CD14-positive monocyte (primary cell): ENCODE measurements around the gene MED17. TPM values are rescaled to one million over a fixed set of nuclear protein-coding genes. Genes with fewer than 3 reads are reported as not detected.

Experiments
- DNase-seq, 3 donors: peaks; one replicate each; pipeline ENCODE4 v3.0.0-alpha.2; 2011 to 2022
- H2AFZ ChIP-seq: 2 replicates; pipeline ENCODE4 v1.6.0; 2012; ENCODE audit warnings: mild to moderate bottlenecking, low read depth, low read length, inconsistent platforms; ENCODE audit not compliant: insufficient read depth, poor library complexity, severe bottlenecking
- H3K27ac ChIP-seq, 2 donors: 1 replicate in 1 of 2; 2 replicates in 1 of 2; pipeline ENCODE4 v1.5.1; 2012 to 2013; ENCODE audit warnings: low read length in 2 of 2, control low read depth in 1 of 2, inconsistent platforms in 1 of 2, low read depth in 1 of 2, mild to moderate bottlenecking in 1 of 2
- H3K27me3 ChIP-seq, 2 donors: one replicate each; pipeline versions ENCODE4 v1.6.0 to v1.6.1; 2011 to 2013; ENCODE audit warnings: low read length in 2 of 2; ENCODE audit not compliant: control insufficient read depth in 2 of 2, insufficient read depth in 2 of 2
- H3K36me3 ChIP-seq, 2 donors: replicated peaks in 1 of 2; 1 replicate in 1 of 2; 2 replicates in 1 of 2; pipeline versions ENCODE4 v1.5.1 to v1.6.1; 2012 to 2013; ENCODE audit warnings: low read length in 2 of 2, control low read depth in 1 of 2, inconsistent platforms in 1 of 2, mild to moderate bottlenecking in 1 of 2; ENCODE audit not compliant: insufficient read depth in 2 of 2, control insufficient read depth in 1 of 2
- H3K4me1 ChIP-seq, 2 donors: 1 replicate in 1 of 2; 2 replicates in 1 of 2; pipeline versions ENCODE4 v1.5.1 to v1.6.1; 2012 to 2013; ENCODE audit warnings: low read length in 2 of 2, control low read depth in 1 of 2, inconsistent platforms in 1 of 2, mild to moderate bottlenecking in 1 of 2, moderate library complexity in 1 of 2; ENCODE audit not compliant: insufficient read depth in 2 of 2, control insufficient read depth in 1 of 2
- H3K4me2 ChIP-seq: replicated peaks from 2 replicates; pipeline ENCODE3; 2012; ENCODE audit warnings: low read length, moderate library complexity, mild to moderate bottlenecking; ENCODE audit not compliant: poor library complexity, severe bottlenecking; ENCODE audit errors: extremely low read depth
- H3K4me3 ChIP-seq, 3 experiments: fragments of 200-600 bp in 1 of 3; sonication (generic) in 1 of 3; replicated peaks in 1 of 3; 1 replicate in 2 of 3; 2 replicates in 1 of 3; pipeline ENCODE4 v1.5.1; 2011 to 2013; ENCODE audit warnings: low read length in 3 of 3, mild to moderate bottlenecking in 3 of 3, control low read depth in 2 of 3, low read depth in 2 of 3, inconsistent platforms in 1 of 3, moderate library complexity in 1 of 3
- H3K79me2 ChIP-seq: 2 replicates; pipeline ENCODE4 v1.6.0; 2012; ENCODE audit warnings: mild to moderate bottlenecking, control low read depth, inconsistent platforms, low read length, moderate library complexity; ENCODE audit not compliant: insufficient read depth
- H3K9ac ChIP-seq: 2 replicates; pipeline ENCODE4 v1.6.0; 2017; ENCODE audit warnings: low read length, mild to moderate bottlenecking; ENCODE audit not compliant: insufficient read depth, poor library complexity, severe bottlenecking
- H3K9me3 ChIP-seq, 2 donors: replicated peaks in 1 of 2; 1 replicate in 1 of 2; 2 replicates in 1 of 2; pipeline versions ENCODE4 v1.5.1 to v1.6.1; 2012 to 2013; ENCODE audit warnings: low read length in 2 of 2, control low read depth in 1 of 2; ENCODE audit not compliant: control insufficient read depth in 1 of 2, insufficient read depth in 1 of 2
- H4K20me1 ChIP-seq: 2 replicates; pipeline ENCODE4 v1.6.0; 2012; ENCODE audit warnings: mild to moderate bottlenecking, low read length, control low read depth, moderate library complexity; ENCODE audit not compliant: insufficient read depth
- H3K27ac Mint-ChIP-seq, 7 donors: one replicate each; pipeline ENCODE4 v1.8.0; 2020; ENCODE audit warnings: mild to moderate bottlenecking in 7 of 7, mixed read lengths in 7 of 7, moderate library complexity in 6 of 7, inconsistent platforms in 2 of 7
- H3K27me3 Mint-ChIP-seq, 3 donors: one replicate each; pipeline ENCODE4 v1.8.0; 2021 to 2022; ENCODE audit warnings: low read depth in 3 of 3, mild to moderate bottlenecking in 3 of 3, mixed read lengths in 3 of 3, moderate library complexity in 3 of 3, inconsistent platforms in 1 of 3
- H3K36me3 Mint-ChIP-seq, 2 donors: one replicate each; pipeline ENCODE4 v1.8.0; 2020; ENCODE audit warnings: mixed read lengths in 2 of 2, inconsistent platforms in 1 of 2, mild to moderate bottlenecking in 1 of 2
- H3K4me1 Mint-ChIP-seq: one replicate; pipeline ENCODE4 v1.8.0; 2020; ENCODE audit warnings: mild to moderate bottlenecking, mixed read lengths
- H3K4me3 Mint-ChIP-seq, 2 donors: one replicate each; pipeline ENCODE4 v1.8.0; 2020; ENCODE audit warnings: mild to moderate bottlenecking in 2 of 2, mixed read lengths in 2 of 2, moderate library complexity in 1 of 2
- H3K9me3 Mint-ChIP-seq, 7 donors: one replicate each; pipeline ENCODE4 v1.8.0; 2020 to 2022; ENCODE audit warnings: mixed read lengths in 7 of 7, mild to moderate bottlenecking in 6 of 7, moderate library complexity in 6 of 7, inconsistent platforms in 2 of 7
- WGBS: methylation state at CpG from one replicate; pipeline ENCODE4 v1.1.5; 2013; ENCODE audit warnings: missing lambda C conversion rate; ENCODE audit not compliant: insufficient coverage; 5-methylcytosine and 5-hydroxymethylcytosine counted together
- intact Hi-C, 2 donors: fragments of 100-400 bp; cut with micrococcal nuclease; formaldehyde crosslinking; loops; one replicate each; pipeline versions ENCODE4 v1.15.0 to v1.15.1; 2023
- polyA plus RNA-seq, 3 donors: library from polyadenylated mRNA; depleted of rRNA in 1 of 3; unstranded in 2 of 3; stranded (reverse) in 1 of 3; fragments of 300-500 nt in 2 of 3; fragments of >200 nt in 1 of 3; fragmentation: Illumina TruSeq in 2 of 3; gene quantifications; 1 replicate in 2 of 3; 2 replicates in 1 of 3; pipeline ENCODE4 v1.2.3, GENCODE V29; 2012 to 2021
- TF ChIP-seq, protein P1 (sequence below): fragments of 200-600 bp; IDR thresholded peaks from one replicate; pipeline ENCODE4 v1.8.0; 2022; ENCODE audit warnings: antibody characterized with exemption, mild to moderate bottlenecking

Gene MED17
- polyA plus RNA-seq, 3 donors = 3.4 to 12.8 (median 4.4) TPM

DNA sequence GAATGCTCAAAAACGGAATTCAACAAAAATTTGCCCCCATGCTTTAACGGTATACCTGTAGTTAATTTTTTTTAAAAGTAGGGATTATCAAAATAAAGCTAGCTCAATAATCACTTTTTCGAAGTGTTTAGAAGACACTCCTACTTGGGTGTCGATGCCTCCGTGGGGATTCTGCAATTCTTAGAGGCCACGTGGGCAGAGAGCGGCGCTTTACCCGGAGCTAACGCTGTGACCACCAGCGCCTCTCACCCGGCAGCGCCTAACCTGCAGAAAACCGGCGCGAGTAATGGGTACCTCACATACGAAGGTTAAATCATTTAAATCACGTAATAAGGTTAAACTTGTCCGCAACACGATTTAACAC is 43.4 kb upstream of the MED17 start:
- H3K9ac ChIP-seq = peak overlapping the region; percentile 93
- TF ChIP-seq, protein P1, sequence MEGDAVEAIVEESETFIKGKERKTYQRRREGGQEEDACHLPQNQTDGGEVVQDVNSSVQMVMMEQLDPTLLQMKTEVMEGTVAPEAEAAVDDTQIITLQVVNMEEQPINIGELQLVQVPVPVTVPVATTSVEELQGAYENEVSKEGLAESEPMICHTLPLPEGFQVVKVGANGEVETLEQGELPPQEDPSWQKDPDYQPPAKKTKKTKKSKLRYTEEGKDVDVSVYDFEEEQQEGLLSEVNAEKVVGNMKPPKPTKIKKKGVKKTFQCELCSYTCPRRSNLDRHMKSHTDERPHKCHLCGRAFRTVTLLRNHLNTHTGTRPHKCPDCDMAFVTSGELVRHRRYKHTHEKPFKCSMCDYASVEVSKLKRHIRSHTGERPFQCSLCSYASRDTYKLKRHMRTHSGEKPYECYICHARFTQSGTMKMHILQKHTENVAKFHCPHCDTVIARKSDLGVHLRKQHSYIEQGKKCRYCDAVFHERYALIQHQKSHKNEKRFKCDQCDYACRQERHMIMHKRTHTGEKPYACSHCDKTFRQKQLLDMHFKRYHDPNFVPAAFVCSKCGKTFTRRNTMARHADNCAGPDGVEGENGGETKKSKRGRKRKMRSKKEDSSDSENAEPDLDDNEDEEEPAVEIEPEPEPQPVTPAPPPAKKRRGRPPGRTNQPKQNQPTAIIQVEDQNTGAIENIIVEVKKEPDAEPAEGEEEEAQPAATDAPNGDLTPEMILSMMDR = no peak
- H4K20me1 ChIP-seq = peaks cover 47% of the 10 kb centered on the region
- Mint-ChIP-seq H3K4me3 (peak overlapping the region; percentile 99), H3K27ac (peak overlapping the region; percentile 97 to 100 (median 99)), H3K36me3 (peaks cover 41 to 42% of the 10 kb centered on the region in 2 donors), H3K9me3 (peaks cover 0 to 5% (median 0%) of the 10 kb centered on the region in 7 donors), H3K27me3 (peaks cover 0 to 2% (median 0%) of the 10 kb centered on the region in 3 donors), H3K4me1 (peaks cover 51% of the 10 kb centered on the region)
- DNase-seq = peak; percentile 50 to 60 (median 53)
- peak overlapping the region; percentile 93 for H2AFZ ChIP-seq
- intact Hi-C loops = loop anchor here (5.0 to 10.0 kb wide), 4 partner anchors 42 to 546 kb away; partner anchors contain the start of genes MED17 (in 2 of the 2) and SLC36A4 (in 2 of the 2)
- H3K4me1 ChIP-seq = peaks cover 34 to 40% of the 10 kb centered on the region in 2 donors
- peak overlapping the region; percentile 93 for H3K4me2 ChIP-seq
- H3K27ac ChIP-seq = peak overlapping the region; percentile 88 to 97
- no peaks in the 10 kb centered on the region for H3K27me3 ChIP-seq
- peak overlapping the region; percentile 64 to 97 (median 73) for H3K4me3 ChIP-seq
- under 1% methylated on average over 15 of the region's 20 CpGs for WGBS
- peaks cover 41 to 49% of the 10 kb centered on the region in 2 donors for H3K36me3 ChIP-seq
- H3K9me3 ChIP-seq = no peaks in the 10 kb centered on the region
- peaks cover 84% of the 10 kb centered on the region for H3K79me2 ChIP-seq

- peak; percentile 97 to 98 (median 97) for DNase-seq
- Histone ChIP-seq H3K4me3 (peak within 1 kb of the TSS; percentile 64 to 97 (median 73)), H3K4me1 (peaks cover 34 to 40% of the 10 kb centered on the region in 2 donors), H3K36me3 (peaks cover 35 to 43% of the 10 kb centered on the region in 2 donors), H3K9ac (peak within 1 kb of the TSS; percentile 93), H2AFZ (peak within 1 kb of the TSS; percentile 93), H3K27ac (peak within 1 kb of the TSS; percentile 88 to 97), H3K79me2 (peaks cover 78% of the 10 kb centered on the region), H3K9me3 (no peaks in the 10 kb centered on the region), H4K20me1 (peaks cover 43% of the 10 kb centered on the region), H3K4me2 (peak within 1 kb of the TSS; percentile 93), H3K27me3 (no peaks in the 10 kb centered on the region)
- H3K36me3 Mint-ChIP-seq = peaks cover 35 to 37% of the 10 kb centered on the region in 2 donors
- peaks cover 0 to 5% (median 0%) of the 10 kb centered on the region in 7 donors for H3K9me3 Mint-ChIP-seq
- peaks cover 49% of the 10 kb centered on the region for H3K4me1 Mint-ChIP-seq
- intact Hi-C loops = loop anchor here (5.0 to 10.0 kb wide), 4 partner anchors 41 to 546 kb away; partner anchors contain the start of genes MED17 (in 2 of the 2) and SLC36A4 (in 2 of the 2)
- H3K27me3 Mint-ChIP-seq = peaks cover 0 to 2% (median 0%) of the 10 kb centered on the region in 3 donors
- H3K4me3 Mint-ChIP-seq = peak within 1 kb of the TSS; percentile 99
- TF ChIP-seq, protein P1 = no peak
- peak within 1 kb of the TSS; percentile 97 to 100 (median 99) for H3K27ac Mint-ChIP-seq
- under 1% methylated on average over 64 of the region's 65 CpGs for WGBS
Measured at GRCh38 chr11:93741094-93741881, 42.8 kb upstream of the MED17 start, which contains the start of the genes C11orf54 and TAF1D. C11orf54 (plus strand) TSS chr11:93741672; CDS start chr11:93747394, 5,722 bp downstream. TAF1D (minus strand) TSS chr11:93741495; CDS start chr11:93739304, 2,191 bp downstream.
